Kidney (tissue), 14 donors: ENCODE results near the gene PARD6G. TPM values are rescaled to one million over a fixed set of nuclear protein-coding genes. Genes with fewer than 3 reads are reported as not detected.

ENCODE experiments used
- DNase-seq, 5 donors: peaks; one replicate each; pipeline ENCODE4 v3.0.0-alpha.2; 2013 to 2020
- FAIRE-seq: peaks from 2 replicates; lab custom pipeline; 2012; peaks lifted over from hg19 to GRCh38; lab: Jason Lieb, UNC
- H3K27ac ChIP-seq, 2 donors: one replicate each; pipeline ENCODE4 v1.7.0; 2013; ENCODE audit warnings: low read depth in 2 of 2, low read length in 2 of 2, inconsistent platforms in 1 of 2
- H3K27me3 ChIP-seq: one replicate; pipeline ENCODE4 v1.7.1; 2013; ENCODE audit warnings: low read length, inconsistent platforms; ENCODE audit not compliant: control insufficient read depth, insufficient read depth
- H3K36me3 ChIP-seq, 3 donors: one replicate each; pipeline versions ENCODE4 v1.7.0 to v1.7.1; 2013; ENCODE audit warnings: low read length in 3 of 3, control low read depth in 1 of 3, inconsistent platforms in 1 of 3; ENCODE audit not compliant: insufficient read depth in 3 of 3, control insufficient read depth in 2 of 3
- H3K4me1 ChIP-seq, 3 donors: one replicate each; pipeline versions ENCODE4 v1.7.0 to v1.7.1; 2013; ENCODE audit warnings: low read length in 3 of 3, inconsistent platforms in 1 of 3, low read depth in 1 of 3; ENCODE audit not compliant: control insufficient read depth in 2 of 3, insufficient read depth in 2 of 3
- H3K4me3 ChIP-seq, 3 donors: one replicate each; pipeline versions ENCODE4 v1.7.0 to v1.8.1; 2013; ENCODE audit warnings: low read length in 3 of 3, control low read depth in 1 of 3, inconsistent platforms in 1 of 3
- H3K9ac ChIP-seq, 3 donors: one replicate each; pipeline versions ENCODE4 v1.7.0 to v1.7.1; 2013; ENCODE audit warnings: low read length in 3 of 3, control low read depth in 1 of 3, inconsistent platforms in 1 of 3
- H3K9me3 ChIP-seq, 3 donors: one replicate each; pipeline versions ENCODE4 v1.7.0 to v1.7.1; 2013; ENCODE audit warnings: low read length in 3 of 3, control low read depth in 1 of 3, inconsistent platforms in 1 of 3; ENCODE audit not compliant: control insufficient read depth in 2 of 3, insufficient read depth in 1 of 3
- CTCF ChIP-seq: IDR thresholded peaks from 3 replicates; pipeline ENCODE4 v1.5.1; 2012; ENCODE audit warnings: mild to moderate bottlenecking, moderate library complexity, borderline replicate concordance; ENCODE audit not compliant: insufficient read depth; ENCODE audit errors: extremely low read depth
- intact Hi-C: fragments of 100-400 bp; cut with DNase I; formaldehyde crosslinking; loops from one replicate; pipeline ENCODE4 v1.11.1; 2022
- polyA plus RNA-seq: library from polyadenylated mRNA; stranded (reverse); fragments of 350-450 nt; fragmentation: Illumina TruSeq; extraction: RNeasy Lipid Tissue Mini Kit (QIAGEN cat#74804); gene quantifications from one replicate; pipeline ENCODE4 v1.2.3, GENCODE V29; 2014; ENCODE audit warnings: low read depth, low replicate concordance; ENCODE audit not compliant: insufficient read depth
- total RNA-seq: library from RNA; stranded (reverse); fragmentation: NEBNext Ultra II Directional; extraction: Animal tissue kit (Norgen Biotek cat#: 25700); gene quantifications from one replicate; pipeline ENCODE4 v1.2.1, GENCODE V29; 2021
- donor health status: control.
- donor health status: control.
- donor health status: control.
- donor health status: control.
- donor health status: control.
- donor health status: DM: yes; HTN: yes; CAD: no.
- donor health status: Normal renal cell carcinoma (clear cell type).

PARD6G gene
- total and polyA plus RNA-seq, 2 donors from 2014 or later = 1.9 to 10.7 TPM

- Histone ChIP-seq H3K4me3 (no peak overlapping the region), H3K9me3 (no peaks in the 10 kb centered on the region), H3K9ac (no peak overlapping the region), H3K36me3 (no peaks in the 10 kb centered on the region), H3K27ac (no peak overlapping the region), H3K27me3 (no peaks in the 10 kb centered on the region), H3K4me1 (no peaks in the 10 kb centered on the region)
- DNase-seq (peak in 4 of 5 donors; percentile 62 to 76 (median 64)), FAIRE-seq (no peak)
- TF ChIP-seq CTCF = peak; percentile 27
- intact Hi-C loops = no loop called here
Measured at GRCh38 chr18:80159713-80160636, 87.3 kb downstream of the PARD6G start.

GRCh38 chr18:80158365-80158764 lies 88.9 kb downstream of the PARD6G start:
- Histone ChIP-seq H3K4me3 (no peak overlapping the region), H3K36me3 (no peaks in the 10 kb centered on the region), H3K27ac (no peak overlapping the region), H3K27me3 (no peaks in the 10 kb centered on the region), H3K9ac (no peak overlapping the region), H3K4me1 (no peaks in the 10 kb centered on the region), H3K9me3 (no peaks in the 10 kb centered on the region)
- FAIRE-seq (no peak), DNase-seq (no peak)
- no peak for TF ChIP-seq CTCF
- intact Hi-C loops = no loop called here

- peak; percentile 93 for FAIRE-seq
- no peak overlapping the region for H3K4me3 ChIP-seq
- H3K9me3 ChIP-seq = no peaks in the 10 kb centered on the region
- no peaks in the 10 kb centered on the region for H3K36me3 ChIP-seq
- H3K27me3 ChIP-seq = no peaks in the 10 kb centered on the region
- H3K27ac ChIP-seq = no peak overlapping the region
- intact Hi-C loops = no loop called here
- DNase-seq = peak in 4 of 5 donors; percentile 76 to 82 (median 80)
- no peaks in the 10 kb centered on the region for H3K4me1 ChIP-seq
- peak; percentile 94 for TF ChIP-seq CTCF
- no peak overlapping the region for H3K9ac ChIP-seq
Measured at GRCh38 chr18:80157708-80158343, 89.5 kb downstream of the PARD6G start.
